ENCODE measurements around the gene CFAP45. TPM values are rescaled to one million over a fixed set of nuclear protein-coding genes. Genes with fewer than 3 reads are reported as not detected.

Gene CFAP45
- total RNA-seq, 4 donors from 2014 or later: 0.97 to 3.6 (median 1.8) TPM; not detected in 1

DNA sequence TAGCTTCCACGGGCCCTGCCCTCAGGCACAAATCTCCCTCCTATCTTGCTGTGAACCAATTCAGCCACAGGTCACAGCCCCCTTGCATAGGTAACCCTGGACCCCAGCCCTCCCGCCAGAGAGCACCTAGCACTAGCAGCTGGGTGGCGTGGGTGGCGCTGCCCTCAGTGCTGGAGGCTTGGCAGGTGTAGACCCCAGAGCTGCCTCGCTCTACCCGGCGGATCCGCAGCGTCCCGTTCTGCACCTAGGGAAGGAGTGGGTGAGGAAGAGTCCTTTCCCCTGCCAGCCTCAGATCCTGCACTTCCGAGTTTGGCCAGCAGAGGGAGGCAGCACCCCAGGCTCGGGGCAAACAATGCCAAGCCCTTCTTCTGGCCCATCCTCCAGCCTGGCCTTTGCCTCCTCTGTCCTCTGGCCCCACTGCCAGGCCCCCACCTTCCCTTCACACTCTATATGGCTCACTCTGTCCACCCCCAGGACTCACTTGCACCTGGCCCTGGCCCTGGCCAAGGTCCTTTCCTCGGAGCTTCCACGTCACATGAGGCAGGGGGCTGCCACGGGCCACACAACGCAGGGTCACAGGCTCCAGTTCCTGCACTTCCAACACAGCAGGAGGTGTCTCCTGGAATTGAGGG lies 36.4 kb upstream of the CFAP45 start:
- DNase-seq: peak; percentile 65 to 77
- intact Hi-C loops (cut with DNase I; ENCODE audit: low total_unique reads): no loop called here
- TF ChIP-seq, protein P1, sequence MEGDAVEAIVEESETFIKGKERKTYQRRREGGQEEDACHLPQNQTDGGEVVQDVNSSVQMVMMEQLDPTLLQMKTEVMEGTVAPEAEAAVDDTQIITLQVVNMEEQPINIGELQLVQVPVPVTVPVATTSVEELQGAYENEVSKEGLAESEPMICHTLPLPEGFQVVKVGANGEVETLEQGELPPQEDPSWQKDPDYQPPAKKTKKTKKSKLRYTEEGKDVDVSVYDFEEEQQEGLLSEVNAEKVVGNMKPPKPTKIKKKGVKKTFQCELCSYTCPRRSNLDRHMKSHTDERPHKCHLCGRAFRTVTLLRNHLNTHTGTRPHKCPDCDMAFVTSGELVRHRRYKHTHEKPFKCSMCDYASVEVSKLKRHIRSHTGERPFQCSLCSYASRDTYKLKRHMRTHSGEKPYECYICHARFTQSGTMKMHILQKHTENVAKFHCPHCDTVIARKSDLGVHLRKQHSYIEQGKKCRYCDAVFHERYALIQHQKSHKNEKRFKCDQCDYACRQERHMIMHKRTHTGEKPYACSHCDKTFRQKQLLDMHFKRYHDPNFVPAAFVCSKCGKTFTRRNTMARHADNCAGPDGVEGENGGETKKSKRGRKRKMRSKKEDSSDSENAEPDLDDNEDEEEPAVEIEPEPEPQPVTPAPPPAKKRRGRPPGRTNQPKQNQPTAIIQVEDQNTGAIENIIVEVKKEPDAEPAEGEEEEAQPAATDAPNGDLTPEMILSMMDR (IDR thresholded peaks at IDR 0.05): peak; percentile 88 to 99 (median 92)
- peak in 1 of 2 donors; percentile 10 for TF ChIP-seq POLR2A (IDR thresholded peaks at IDR 0.05)

GRCh38 chr1:159935719-159936272 lies 35.8 kb upstream of the CFAP45 start:
- Histone ChIP-seq H3K27me3 (no peaks in the 10 kb centered on the region), H3K4me3 (no peak overlapping the region), H3K27ac (no peak overlapping the region), H3K36me3 (no peaks in the 10 kb centered on the region), H3K4me1 (no peaks in the 10 kb centered on the region), H3K9me3 (no peaks in the 10 kb centered on the region)
- intact Hi-C loops (cut with DNase I; ENCODE audit: low total_unique reads): no loop called here
- TF ChIP-seq, protein P1 (IDR thresholded peaks at IDR 0.05): no peak
- no peak for TF ChIP-seq POLR2A (IDR thresholded peaks at IDR 0.05)
- DNase-seq: no peak

More for the DNA sequence above, 36.4 kb upstream of the CFAP45 start:
- no peak overlapping the region for H3K27ac ChIP-seq
- no peaks in the 10 kb centered on the region for H3K9me3 ChIP-seq
- no peaks in the 10 kb centered on the region for H3K27me3 ChIP-seq
- no peaks in the 10 kb centered on the region for H3K36me3 ChIP-seq
- H3K4me1 ChIP-seq: no peaks in the 10 kb centered on the region
- no peak overlapping the region for H3K4me3 ChIP-seq

DNA sequence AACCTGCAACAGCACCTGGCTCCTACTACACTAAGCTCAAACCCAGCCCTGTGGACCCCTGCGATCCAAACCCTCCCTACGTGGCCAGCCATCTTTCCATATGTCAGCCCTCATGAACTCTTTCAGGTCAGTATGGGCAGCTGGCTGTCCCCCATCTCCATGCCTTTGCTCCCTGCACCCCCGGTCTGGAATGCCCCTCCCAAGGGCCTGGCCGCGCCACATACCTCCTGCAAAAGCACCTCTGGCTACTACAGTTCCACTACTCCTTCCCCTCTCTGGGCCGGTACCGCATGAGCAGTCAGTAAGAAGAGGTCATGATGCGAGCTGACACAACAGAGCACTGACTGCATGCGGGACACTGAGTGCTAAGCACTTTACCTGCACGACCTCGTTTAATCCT lies 35.3 kb upstream of the CFAP45 start:
- no peak for DNase-seq
- H3K36me3 ChIP-seq: no peaks in the 10 kb centered on the region
- H3K27ac ChIP-seq: no peak overlapping the region
- TF ChIP-seq POLR2A (IDR thresholded peaks at IDR 0.05): no peak
- TF ChIP-seq, protein P1 (IDR thresholded peaks at IDR 0.05): no peak
- H3K27me3 ChIP-seq: no peaks in the 10 kb centered on the region
- intact Hi-C loops (cut with DNase I; ENCODE audit: low total_unique reads): no loop called here
- no peaks in the 10 kb centered on the region for H3K9me3 ChIP-seq
- H3K4me1 ChIP-seq: no peaks in the 10 kb centered on the region
- no peak overlapping the region for H3K4me3 ChIP-seq

DNA sequence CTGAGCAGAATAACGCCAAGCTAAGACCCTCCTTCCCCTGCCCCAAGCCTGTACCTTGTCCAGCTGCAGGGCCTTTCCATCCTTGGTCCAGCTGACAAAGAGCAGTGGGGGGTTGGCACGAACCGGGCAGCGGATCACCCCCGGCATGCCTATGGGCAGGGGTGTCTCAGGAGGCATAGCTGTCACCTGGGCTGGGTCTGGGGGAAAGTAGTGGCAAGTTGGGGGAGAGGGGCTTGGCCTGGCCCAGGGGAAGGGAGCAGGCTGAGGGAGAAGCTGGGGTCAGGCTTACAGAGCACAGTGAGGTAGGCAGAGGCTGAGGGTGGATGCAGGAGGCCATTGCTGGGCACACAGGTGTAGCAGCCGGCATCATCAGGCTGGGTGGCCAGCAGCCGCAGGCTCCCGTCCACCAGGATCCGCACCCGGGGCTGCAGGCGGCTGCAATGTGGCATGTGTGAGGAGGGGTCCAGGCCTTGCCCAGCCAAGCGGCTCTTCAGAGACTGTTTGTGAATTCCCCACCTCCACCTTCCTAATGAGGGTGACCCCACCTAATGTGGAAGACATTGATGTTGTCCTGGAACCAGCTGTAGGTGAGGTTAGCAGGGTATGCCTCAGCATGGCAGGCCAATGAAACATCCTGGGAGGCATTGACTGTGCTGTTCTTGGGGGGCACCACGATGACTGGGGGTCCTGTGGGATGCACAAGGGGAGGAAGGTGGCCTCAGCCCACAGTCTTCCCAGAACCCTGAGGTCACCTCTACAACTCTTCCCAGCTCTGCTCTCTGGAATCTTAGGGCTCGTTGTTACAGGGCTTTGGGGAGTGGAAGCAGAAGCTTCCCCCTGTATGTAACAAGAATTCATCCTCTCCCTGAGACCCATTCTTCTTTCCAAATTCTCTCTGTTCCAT lies 34.4 kb upstream of the CFAP45 start:
- TF ChIP-seq POLR2A (IDR thresholded peaks at IDR 0.05): no peak
- TF ChIP-seq, protein P1 (IDR thresholded peaks at IDR 0.05): no peak
- DNase-seq: no peak
- Histone ChIP-seq H3K9me3 (no peaks in the 10 kb centered on the region), H3K4me3 (no peak overlapping the region), H3K27me3 (no peaks in the 10 kb centered on the region), H3K36me3 (no peaks in the 10 kb centered on the region), H3K4me1 (no peaks in the 10 kb centered on the region), H3K27ac (no peak overlapping the region)
- intact Hi-C loops (cut with DNase I; ENCODE audit: low total_unique reads): no loop called here

DNA sequence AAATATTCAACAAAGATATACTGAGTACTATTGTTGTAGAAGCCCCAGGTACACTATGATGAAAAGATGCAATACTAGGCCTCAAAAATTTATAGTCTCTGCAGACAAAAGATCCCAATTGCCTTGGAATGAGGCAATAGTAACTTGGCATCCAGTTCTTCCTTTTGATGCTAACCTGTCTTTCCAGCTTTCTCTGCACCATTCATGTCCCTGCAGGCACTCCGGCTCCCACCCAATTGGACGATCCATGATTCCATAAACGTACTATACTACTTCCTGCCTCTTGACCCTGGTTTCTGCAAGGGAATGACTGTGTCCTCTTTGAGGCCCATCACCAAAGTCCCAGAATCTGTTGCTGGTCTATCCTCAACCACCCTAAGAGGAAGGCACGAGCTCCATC lies 33.4 kb upstream of the CFAP45 start:
- Histone ChIP-seq H3K9me3 (no peaks in the 10 kb centered on the region), H3K4me1 (no peaks in the 10 kb centered on the region), H3K36me3 (no peaks in the 10 kb centered on the region), H3K4me3 (no peak overlapping the region), H3K27me3 (no peaks in the 10 kb centered on the region), H3K27ac (no peak overlapping the region)
- TF ChIP-seq POLR2A (IDR thresholded peaks at IDR 0.05): no peak
- TF ChIP-seq, protein P1 (IDR thresholded peaks at IDR 0.05): no peak
- intact Hi-C loops (cut with DNase I; ENCODE audit: low total_unique reads): no loop called here
- DNase-seq: no peak
